Measurements from ENCODE around the gene GFRA3.

DNA sequence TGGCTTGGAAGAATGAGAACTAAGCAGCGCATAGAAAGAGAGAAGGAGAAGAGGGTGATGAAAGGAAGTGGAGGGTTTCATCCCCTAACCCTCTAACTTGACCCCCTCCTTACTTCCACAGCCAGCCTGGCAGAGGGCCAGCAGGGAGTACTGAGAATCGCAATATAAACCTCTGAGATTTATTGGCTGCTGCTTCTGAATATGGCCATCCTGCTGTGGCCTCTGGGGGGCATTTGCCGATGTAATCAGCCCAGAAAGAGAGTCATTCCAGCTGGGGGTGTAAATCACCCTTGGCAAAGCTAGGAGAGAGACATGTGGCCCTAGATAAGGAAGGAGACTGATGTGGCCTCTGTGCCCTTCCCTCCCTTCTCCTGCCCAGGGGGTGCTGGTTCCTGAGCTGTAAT is 960 bp upstream of the GFRA3 start:
- TF ChIP-seq, protein P1, sequence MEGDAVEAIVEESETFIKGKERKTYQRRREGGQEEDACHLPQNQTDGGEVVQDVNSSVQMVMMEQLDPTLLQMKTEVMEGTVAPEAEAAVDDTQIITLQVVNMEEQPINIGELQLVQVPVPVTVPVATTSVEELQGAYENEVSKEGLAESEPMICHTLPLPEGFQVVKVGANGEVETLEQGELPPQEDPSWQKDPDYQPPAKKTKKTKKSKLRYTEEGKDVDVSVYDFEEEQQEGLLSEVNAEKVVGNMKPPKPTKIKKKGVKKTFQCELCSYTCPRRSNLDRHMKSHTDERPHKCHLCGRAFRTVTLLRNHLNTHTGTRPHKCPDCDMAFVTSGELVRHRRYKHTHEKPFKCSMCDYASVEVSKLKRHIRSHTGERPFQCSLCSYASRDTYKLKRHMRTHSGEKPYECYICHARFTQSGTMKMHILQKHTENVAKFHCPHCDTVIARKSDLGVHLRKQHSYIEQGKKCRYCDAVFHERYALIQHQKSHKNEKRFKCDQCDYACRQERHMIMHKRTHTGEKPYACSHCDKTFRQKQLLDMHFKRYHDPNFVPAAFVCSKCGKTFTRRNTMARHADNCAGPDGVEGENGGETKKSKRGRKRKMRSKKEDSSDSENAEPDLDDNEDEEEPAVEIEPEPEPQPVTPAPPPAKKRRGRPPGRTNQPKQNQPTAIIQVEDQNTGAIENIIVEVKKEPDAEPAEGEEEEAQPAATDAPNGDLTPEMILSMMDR (IDR thresholded peaks at IDR 0.05) = no peak
- TF ChIP-seq POLR2A (IDR thresholded peaks at IDR 0.05) = no peak

Measured in prostate gland (tissue), 2 donors.